HFF-Myc (cell line): Measurements from ENCODE around the gene ATP5PB.

Source experiments
- DNase-seq: peaks from one replicate; pipeline ENCODE4 v3.0.0-alpha.2; 2011; ENCODE audit warnings: low read depth; ENCODE audit errors: extremely low read depth
- H3K4me3 ChIP-seq: replicated peaks from 2 replicates; pipeline ENCODE4 v1.5.1; 2011; ENCODE audit warnings: low read depth, mild to moderate bottlenecking, control low read depth, low read length
- TF ChIP-seq, protein P1 (sequence below): IDR thresholded peaks from 2 replicates; pipeline ENCODE4 v1.5.1; 2012; ENCODE audit warnings: mild to moderate bottlenecking, low read depth, low read length, control low read depth; ENCODE audit errors: missing control alignments

ATP5PB gene

DNA sequence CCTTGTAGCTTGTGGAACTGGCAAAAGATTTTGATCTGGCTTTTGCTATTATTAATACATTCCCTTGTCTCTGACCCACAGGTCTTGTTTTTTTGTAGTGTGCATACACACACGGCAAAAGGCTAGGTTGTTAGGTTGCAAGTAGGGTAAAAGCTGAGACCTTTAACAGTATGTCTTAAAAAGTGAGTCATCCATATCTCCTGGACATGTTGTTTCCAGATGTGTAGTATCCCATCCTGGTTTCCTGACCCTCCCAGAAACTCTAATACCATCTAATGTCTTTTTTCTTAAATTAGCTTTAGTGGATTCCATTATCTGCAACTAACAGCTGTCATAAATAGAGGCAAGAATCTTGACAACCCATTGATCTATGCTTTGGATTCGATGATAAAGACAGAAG, 36.4 kb upstream of the ATP5PB start:
- TF ChIP-seq, protein P1, sequence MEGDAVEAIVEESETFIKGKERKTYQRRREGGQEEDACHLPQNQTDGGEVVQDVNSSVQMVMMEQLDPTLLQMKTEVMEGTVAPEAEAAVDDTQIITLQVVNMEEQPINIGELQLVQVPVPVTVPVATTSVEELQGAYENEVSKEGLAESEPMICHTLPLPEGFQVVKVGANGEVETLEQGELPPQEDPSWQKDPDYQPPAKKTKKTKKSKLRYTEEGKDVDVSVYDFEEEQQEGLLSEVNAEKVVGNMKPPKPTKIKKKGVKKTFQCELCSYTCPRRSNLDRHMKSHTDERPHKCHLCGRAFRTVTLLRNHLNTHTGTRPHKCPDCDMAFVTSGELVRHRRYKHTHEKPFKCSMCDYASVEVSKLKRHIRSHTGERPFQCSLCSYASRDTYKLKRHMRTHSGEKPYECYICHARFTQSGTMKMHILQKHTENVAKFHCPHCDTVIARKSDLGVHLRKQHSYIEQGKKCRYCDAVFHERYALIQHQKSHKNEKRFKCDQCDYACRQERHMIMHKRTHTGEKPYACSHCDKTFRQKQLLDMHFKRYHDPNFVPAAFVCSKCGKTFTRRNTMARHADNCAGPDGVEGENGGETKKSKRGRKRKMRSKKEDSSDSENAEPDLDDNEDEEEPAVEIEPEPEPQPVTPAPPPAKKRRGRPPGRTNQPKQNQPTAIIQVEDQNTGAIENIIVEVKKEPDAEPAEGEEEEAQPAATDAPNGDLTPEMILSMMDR: no peak
- DNase-seq: peak; percentile 78
- H3K4me3 ChIP-seq: no peak overlapping the region

DNA sequence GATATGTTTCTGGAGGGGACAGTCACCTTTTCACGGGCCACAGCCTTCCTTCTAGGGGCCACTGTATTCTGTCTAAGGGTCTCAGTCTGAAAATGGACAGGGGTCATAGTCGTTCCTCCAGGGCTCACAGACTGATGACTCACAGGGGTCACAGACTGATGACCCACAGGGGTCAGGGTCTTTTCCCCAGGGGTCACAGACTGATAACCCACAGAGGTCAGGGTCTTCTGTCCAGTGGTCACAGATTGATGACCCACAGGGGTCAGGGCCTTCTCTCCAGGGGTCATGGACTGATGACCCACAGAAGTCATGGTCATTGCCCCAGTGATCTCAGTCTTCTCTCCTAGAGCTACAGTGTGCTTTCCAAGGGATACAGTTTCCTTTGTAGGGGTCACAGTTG, 34.5 kb upstream of the ATP5PB start:
- no peak overlapping the region for H3K4me3 ChIP-seq
- no peak for DNase-seq
- TF ChIP-seq, protein P1: no peak

DNA sequence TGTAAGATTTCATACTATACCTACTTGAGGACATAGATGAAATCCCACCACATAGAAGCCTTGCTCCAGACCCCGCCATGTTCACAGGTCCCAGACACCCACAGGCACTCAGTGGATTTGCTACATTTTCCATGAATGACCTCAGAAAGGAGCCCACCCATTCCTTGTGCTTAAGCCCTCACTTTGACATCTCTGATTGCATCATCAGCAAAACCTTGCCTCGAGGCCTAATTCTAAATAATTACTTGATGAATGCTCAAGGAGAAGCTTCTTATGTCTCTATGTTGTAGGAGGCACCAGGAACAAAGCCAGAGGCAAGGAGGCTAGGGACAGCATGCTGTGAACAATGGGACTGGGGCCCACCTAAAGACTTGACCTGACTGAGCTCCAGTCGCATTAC, 33.8 kb upstream of the ATP5PB start:
- no peak overlapping the region for H3K4me3 ChIP-seq
- TF ChIP-seq, protein P1: no peak
- no peak for DNase-seq

DNA sequence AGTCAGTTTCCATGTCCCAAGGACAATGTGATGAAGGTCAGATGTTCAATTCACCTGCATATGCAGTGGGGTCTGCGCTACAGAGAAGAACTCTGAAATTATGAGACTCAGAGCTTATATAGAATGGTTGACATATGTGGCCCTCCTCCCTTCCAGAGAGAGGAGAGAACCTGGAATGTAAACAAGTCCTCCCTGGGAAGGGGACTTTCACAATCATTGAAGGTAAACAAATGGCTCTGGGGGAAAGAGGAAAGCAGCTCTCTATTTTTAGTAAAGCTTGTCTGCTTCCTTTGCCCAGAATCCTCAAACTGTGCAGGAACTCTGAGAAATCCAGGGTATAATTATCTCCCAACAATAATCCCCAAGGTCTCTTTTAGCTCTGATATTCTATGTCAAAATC, 31.5 kb upstream of the ATP5PB start:
- TF ChIP-seq, protein P1: no peak
- DNase-seq: no peak

DNA sequence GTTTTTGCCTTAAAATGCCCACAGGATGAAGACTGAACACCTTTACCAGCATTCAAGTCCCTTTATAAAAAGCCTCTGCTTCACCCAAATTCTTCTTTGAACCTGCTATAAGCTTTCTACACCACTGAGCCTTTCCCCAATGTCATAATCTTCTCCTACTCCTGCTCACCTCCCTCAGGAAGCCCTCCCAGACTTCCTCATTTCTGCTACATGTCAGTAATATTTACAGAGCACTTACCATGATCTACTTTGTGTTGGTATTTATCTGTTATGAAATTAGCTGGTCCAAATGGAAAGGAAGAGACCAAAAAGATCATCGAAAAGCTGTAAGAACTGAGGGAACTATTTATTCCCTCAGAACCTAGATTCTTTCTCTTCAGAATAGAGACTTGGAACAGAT, 30.2 kb upstream of the ATP5PB start:
- no peak for DNase-seq
- H3K4me3 ChIP-seq: no peak overlapping the region

More for the DNA sequence above, 31.5 kb upstream of the ATP5PB start:
- no peak overlapping the region for H3K4me3 ChIP-seq

DNA sequence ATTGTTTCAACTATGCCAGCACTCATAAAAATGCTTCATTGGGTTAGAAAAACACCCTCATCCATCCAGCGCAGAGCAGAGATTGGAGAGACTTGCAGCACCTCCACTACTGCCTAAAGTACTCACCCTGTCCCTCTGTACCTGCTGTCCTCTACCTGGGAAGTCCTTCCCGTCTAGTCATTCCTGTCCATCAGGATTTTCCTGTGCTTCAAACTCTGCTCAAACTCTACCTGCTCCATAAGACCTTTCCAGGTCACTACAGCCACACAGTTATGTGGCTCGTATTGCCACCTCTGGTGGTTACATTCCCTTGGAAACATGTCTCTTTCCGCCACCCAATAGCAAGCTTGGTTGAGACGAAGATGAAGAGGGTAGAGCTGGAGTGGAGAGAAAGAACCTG, 28.9 kb upstream of the ATP5PB start:
- no peak overlapping the region for H3K4me3 ChIP-seq
- DNase-seq: no peak
- TF ChIP-seq, protein P1: no peak

More for the DNA sequence above, 30.2 kb upstream of the ATP5PB start:
- TF ChIP-seq, protein P1: no peak
